T-helper 2 cell treated with Interferon-gamma antibody and Interleukin-4, amounts not matched to agents 5 μg/mL and 100 μg/mL, for 36 hours (primary cell): ENCODE data around the gene RGPD3.

Experiments used
- DNase-seq: peaks from one replicate; pipeline ENCODE4 v3.0.0; 2021; ENCODE audit warnings: low spot score
- H3K27ac Mint-ChIP-seq: one replicate; pipeline ENCODE4 v1.8.0; 2021; ENCODE audit warnings: mild to moderate bottlenecking, mixed read lengths
- H3K27me3 Mint-ChIP-seq: one replicate; pipeline ENCODE4 v1.8.0; 2021; ENCODE audit warnings: low read depth, mixed read lengths
- H3K36me3 Mint-ChIP-seq: one replicate; pipeline ENCODE4 v1.8.0; 2021; ENCODE audit warnings: low read depth, mixed read lengths
- H3K4me1 Mint-ChIP-seq: one replicate; pipeline ENCODE4 v1.8.0; 2021; ENCODE audit warnings: low read depth, mixed read lengths
- H3K4me3 Mint-ChIP-seq: one replicate; pipeline ENCODE4 v1.8.0; 2022; ENCODE audit warnings: mild to moderate bottlenecking, moderate library complexity, mixed read lengths
- H3K9me3 Mint-ChIP-seq: one replicate; pipeline ENCODE4 v1.8.0; 2021; ENCODE audit warnings: mixed read lengths

The RGPD3 gene

DNA sequence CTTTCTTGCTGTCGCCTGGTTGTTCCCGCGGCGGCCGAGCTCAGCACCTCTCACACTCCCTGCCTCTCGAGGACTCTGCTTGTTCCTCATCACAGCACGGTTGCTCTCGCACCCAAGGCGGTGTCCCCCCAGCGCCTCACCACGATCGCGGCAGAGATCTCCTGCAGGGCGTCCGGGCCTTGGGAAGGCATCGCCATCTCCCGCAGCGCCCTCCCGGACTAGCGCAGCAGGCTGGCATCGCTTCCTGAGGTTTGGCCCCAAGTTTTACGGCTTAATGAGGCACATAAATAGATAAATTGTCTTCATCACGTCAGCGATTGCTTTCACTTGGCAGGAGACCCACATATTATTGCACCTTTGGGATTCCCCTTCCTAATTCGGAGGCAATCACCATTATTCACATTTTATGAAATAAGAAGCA lies 125.4 kb downstream of the RGPD3 start:
- H3K27me3 Mint-ChIP-seq, result peaks cover 5% of the 10 kb centered on the region
- no peaks in the 10 kb centered on the region for H3K9me3 Mint-ChIP-seq
- no peaks in the 10 kb centered on the region for H3K36me3 Mint-ChIP-seq
- no peak overlapping the region for H3K4me3 Mint-ChIP-seq
- no peak for DNase-seq
- no peak overlapping the region for H3K27ac Mint-ChIP-seq
- H3K4me1 Mint-ChIP-seq, result peaks cover 2% of the 10 kb centered on the region

DNA sequence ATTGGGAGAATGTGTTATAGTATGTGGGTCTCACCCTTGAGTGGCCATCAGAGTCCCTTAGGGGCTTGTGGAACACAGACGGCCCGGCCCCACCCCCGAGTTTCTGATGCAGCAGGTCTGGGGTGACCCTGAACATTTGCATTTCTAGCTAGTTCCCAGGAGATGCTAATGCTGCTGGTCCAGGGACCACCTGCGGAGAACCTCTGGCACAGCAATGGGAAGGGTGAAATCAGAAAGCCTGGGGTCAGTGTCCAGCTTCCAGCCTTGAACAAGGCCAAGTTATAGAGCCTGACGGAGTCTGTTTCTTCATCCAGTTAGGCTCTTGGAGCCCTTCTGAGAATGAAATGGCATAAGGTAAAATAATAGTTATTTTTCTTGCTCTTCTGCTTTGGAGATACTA lies 126.5 kb downstream of the RGPD3 start:
- H3K9me3 Mint-ChIP-seq, result no peaks in the 10 kb centered on the region

More for the DNA sequence above, 126.5 kb downstream of the RGPD3 start:
- no peaks in the 10 kb centered on the region for H3K36me3 Mint-ChIP-seq
- no peak for DNase-seq
- no peak overlapping the region for H3K27ac Mint-ChIP-seq
- H3K4me1 Mint-ChIP-seq, result no peaks in the 10 kb centered on the region
- H3K4me3 Mint-ChIP-seq, result no peak overlapping the region
- no peaks in the 10 kb centered on the region for H3K27me3 Mint-ChIP-seq
